OCI-LY7 (cell line): ENCODE results near the gene PARP12. TPM values are rescaled to one million over a fixed set of nuclear protein-coding genes. Genes with fewer than 3 reads are reported as not detected.

Experiments used
- BruUV-seq: library from RNA; stranded (reverse); fragments of 400-500 nt; replicated peaks from 2 replicates; lab custom pipeline; 2021; lab: Mats Ljungman, UMichigan
- CTCF ChIA-PET: fragments of 300-600 bp; sonication (Branson Sonifier 250); formaldehyde crosslinking; loops from one replicate; lab custom pipeline; 2022; ENCODE audit warnings: antibody characterized with exemption; ENCODE audit not compliant: unreplicated experiment; lab: Charles Lee
- POLR2A ChIA-PET: fragments of 300-600 bp; sonication (Branson Sonifier 250); formaldehyde crosslinking; loops from one replicate; lab custom pipeline; 2022; ENCODE audit warnings: antibody characterized with exemption; lab: Charles Lee
- DNase-seq: peaks from one replicate; pipeline ENCODE4 v3.0.0-alpha.2; 2015; ENCODE audit warnings: low spot score
- H2AFZ ChIP-seq: fragments of 200-600 bp; sonication (generic), shearing (Covaris generic); 2 replicates; pipeline ENCODE4 v1.6.1; 2014; ENCODE audit warnings: mild to moderate bottlenecking, antibody characterized with exemption, low read length, moderate library complexity
- H3K27ac ChIP-seq: fragments of 200-600 bp; sonication (generic); 2 replicates; pipeline ENCODE4 v1.5.1; 2014; ENCODE audit warnings: mixed run types, low read depth, mild to moderate bottlenecking, moderate library complexity, low read length, inconsistent platforms; ENCODE audit not compliant: poor library complexity, severe bottlenecking
- H3K36me3 ChIP-seq: fragments of 200-600 bp; sonication (generic); 2 replicates; pipeline ENCODE4 v1.6.1; 2014; ENCODE audit warnings: mild to moderate bottlenecking, antibody characterized with exemption, low read length, moderate library complexity, mixed read lengths; ENCODE audit not compliant: insufficient read depth
- H3K4me1 ChIP-seq: fragments of 200-600 bp; sonication (generic); 2 replicates; pipeline ENCODE4 v1.5.1; 2014; ENCODE audit warnings: mild to moderate bottlenecking, low read length; ENCODE audit not compliant: insufficient read depth, poor library complexity, severe bottlenecking
- H3K4me2 ChIP-seq: fragments of 200-600 bp; sonication (generic); 2 replicates; pipeline ENCODE4 v1.6.1; 2014; ENCODE audit warnings: mild to moderate bottlenecking, low read length
- H3K4me3 ChIP-seq: fragments of 200-600 bp; sonication (generic); 2 replicates; pipeline ENCODE4 v1.5.1; 2014; ENCODE audit warnings: mild to moderate bottlenecking, low read depth, low read length; ENCODE audit not compliant: poor library complexity, severe bottlenecking
- H3K79me2 ChIP-seq: fragments of 200-600 bp; sonication (generic); 2 replicates; pipeline ENCODE4 v1.6.1; 2016; ENCODE audit warnings: low read depth, mild to moderate bottlenecking, low read length, moderate library complexity, mixed read lengths; ENCODE audit not compliant: insufficient read depth
- H3K9me2 ChIP-seq: fragments of 200-600 bp; sonication (generic); 2 replicates; pipeline ENCODE4 v1.6.1; 2016; ENCODE audit warnings: mild to moderate bottlenecking, low read length, mixed read lengths; ENCODE audit not compliant: insufficient read depth
- H3K9me3 ChIP-seq: fragments of 200-600 bp; sonication (generic); 2 replicates; pipeline ENCODE4 v1.6.1; 2014; ENCODE audit warnings: mild to moderate bottlenecking, mixed run types, low read length, mixed read lengths
- H4K20me1 ChIP-seq: fragments of 200-600 bp; sonication (generic); 2 replicates; pipeline ENCODE4 v1.6.1; 2014; ENCODE audit warnings: mild to moderate bottlenecking, antibody characterized with exemption, low read length, moderate library complexity, mixed read lengths; ENCODE audit not compliant: insufficient read depth
- CTCF ChIP-seq: fragments of 200-600 bp; sonication (generic); conservative IDR thresholded peaks from 2 replicates; pipeline ENCODE4 v1.5.1; 2014; ENCODE audit warnings: mild to moderate bottlenecking, antibody characterized with exemption, low read length, moderate library complexity, mixed read lengths
- EZH2phosphoT487 ChIP-seq: fragments of 200-600 bp; sonication (generic); IDR thresholded peaks from 2 replicates; pipeline ENCODE4 v1.6.1; 2018; ENCODE audit warnings: low read depth, borderline replicate concordance, mild to moderate bottlenecking, mixed run types, antibody characterized with exemption, low read length, moderate library complexity, mixed read lengths
- intact Hi-C: fragments of 100-400 bp; cut with micrococcal nuclease; formaldehyde crosslinking; loops from one replicate; pipeline ENCODE4 v1.10.0; 2022; ENCODE audit not compliant: unreplicated experiment
- total RNA-seq, 2 experiments: library from RNA; depleted of rRNA in 1 of 2; stranded (reverse); fragments of >200 nt in 1 of 2; shearing (Covaris generic) in 1 of 2; gene quantifications; 2 replicates each; pipeline ENCODE4 v1.2.3, GENCODE V29; 2014 to 2022

PARP12 gene
- total RNA-seq, 2 experiments from 2014 or later: 6.5 to 12.5 TPM

- TF ChIP-seq CTCF: no peak
- Histone ChIP-seq H3K27ac (no peak overlapping the region), H3K4me3 (no peak overlapping the region), H4K20me1 (no peaks in the 10 kb centered on the region), H3K79me2 (no peaks in the 10 kb centered on the region), H3K9me2 (no peaks in the 10 kb centered on the region), H3K36me3 (no peaks in the 10 kb centered on the region), H2AFZ (no peak overlapping the region), H3K4me1 (no peaks in the 10 kb centered on the region), H3K9me3 (no peaks in the 10 kb centered on the region), H3K4me2 (no peak overlapping the region)
- POLR2A ChIA-PET: no interaction called here
- no TSS peak for BruUV-seq
- CTCF ChIA-PET: no interaction called here
- DNase-seq: no peak
- intact Hi-C loops: no loop called here
Observed at GRCh38 chr7:139976838-139977656, 85.7 kb downstream of the PARP12 start.

- POLR2A ChIA-PET: no interaction called here
- H3K27ac ChIP-seq: no peak overlapping the region
- CTCF ChIA-PET: no interaction called here
Observed at GRCh38 chr7:139976055-139976837, 86.5 kb downstream of the PARP12 start.

More at GRCh38 chr7:139976055-139976837, 86.5 kb downstream of the PARP12 start:
- Histone ChIP-seq H3K4me1 (no peaks in the 10 kb centered on the region), H3K4me2 (no peak overlapping the region), H3K9me2 (no peaks in the 10 kb centered on the region), H3K4me3 (no peak overlapping the region), H3K36me3 (no peaks in the 10 kb centered on the region), H4K20me1 (no peaks in the 10 kb centered on the region), H2AFZ (no peak overlapping the region), H3K79me2 (no peaks in the 10 kb centered on the region), H3K9me3 (no peaks in the 10 kb centered on the region)
- intact Hi-C loops: no loop called here
- TF ChIP-seq EZH2phosphoT487 (no peak), CTCF (no peak)
- BruUV-seq: no TSS peak
- no peak for DNase-seq
